Cortex of kidney (tissue), 1 donor: ENCODE results near the gene FAM180A.
"Not testable (repeated sequence)": the region's sequence is repeated elsewhere in the genome, so short reads cannot be mapped to it uniquely, and the experiment has no call there.

Experiments used
- DNase-seq: peaks from one replicate; lab custom pipeline; 2025; lab: John Stamatoyannopoulos, UW

The FAM180A gene

GRCh38 chr7:135713836-135714470, 34.7 kb downstream of the FAM180A start:
- DNase-seq, result no peak

DNA sequence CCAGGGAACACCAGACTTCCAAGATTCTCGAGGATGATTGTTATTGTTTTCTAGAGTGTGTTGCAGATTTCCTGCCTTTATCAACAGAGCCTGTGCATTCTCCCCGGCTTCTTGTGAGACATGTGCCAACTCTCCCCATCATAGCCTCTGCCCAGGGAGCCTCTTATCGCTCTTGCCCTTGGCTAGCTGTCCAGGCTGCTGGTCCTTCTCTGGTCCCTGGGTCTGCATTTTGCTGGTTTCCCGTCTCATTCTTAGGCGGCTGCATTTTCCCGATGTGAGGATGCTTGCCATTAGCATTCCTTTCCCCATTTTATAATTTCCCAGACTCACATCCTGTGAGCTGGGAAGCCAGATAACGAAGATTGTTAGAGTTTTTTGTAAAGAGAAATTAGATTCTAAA, 35.8 kb downstream of the FAM180A start:
- no peak for DNase-seq

GRCh38 chr7:135712182-135712782, 36.3 kb downstream of the FAM180A start:
- no peak for DNase-seq

DNA sequence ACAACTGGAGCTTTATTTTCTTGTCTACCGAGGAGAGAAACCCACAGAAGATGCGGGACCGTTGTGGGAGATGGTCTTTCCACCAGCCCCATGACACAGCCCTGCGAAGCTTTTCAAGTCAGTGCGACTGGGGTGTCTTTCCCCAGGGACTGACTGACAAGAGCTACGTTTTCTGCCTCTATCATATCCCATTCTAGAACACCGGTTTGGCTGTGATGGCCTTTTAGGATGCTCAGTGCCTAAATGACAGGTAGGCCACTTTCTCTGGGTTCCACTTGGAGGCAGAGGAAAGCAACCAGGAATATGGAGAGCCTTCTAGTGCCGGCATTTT, 37.5 kb downstream of the FAM180A start:
- no peak for DNase-seq

- DNase-seq, result no peak
Measured at GRCh38 chr7:135710417-135711138, 38.0 kb downstream of the FAM180A start.

- no peak for DNase-seq
Measured at GRCh38 chr7:135709508-135709907, 39.1 kb downstream of the FAM180A start.

GRCh38 chr7:135708041-135708440, 40.6 kb downstream of the FAM180A start:
- DNase-seq, result no peak

GRCh38 chr7:135707570-135707966, 41.0 kb downstream of the FAM180A start:
- no peak for DNase-seq

DNA sequence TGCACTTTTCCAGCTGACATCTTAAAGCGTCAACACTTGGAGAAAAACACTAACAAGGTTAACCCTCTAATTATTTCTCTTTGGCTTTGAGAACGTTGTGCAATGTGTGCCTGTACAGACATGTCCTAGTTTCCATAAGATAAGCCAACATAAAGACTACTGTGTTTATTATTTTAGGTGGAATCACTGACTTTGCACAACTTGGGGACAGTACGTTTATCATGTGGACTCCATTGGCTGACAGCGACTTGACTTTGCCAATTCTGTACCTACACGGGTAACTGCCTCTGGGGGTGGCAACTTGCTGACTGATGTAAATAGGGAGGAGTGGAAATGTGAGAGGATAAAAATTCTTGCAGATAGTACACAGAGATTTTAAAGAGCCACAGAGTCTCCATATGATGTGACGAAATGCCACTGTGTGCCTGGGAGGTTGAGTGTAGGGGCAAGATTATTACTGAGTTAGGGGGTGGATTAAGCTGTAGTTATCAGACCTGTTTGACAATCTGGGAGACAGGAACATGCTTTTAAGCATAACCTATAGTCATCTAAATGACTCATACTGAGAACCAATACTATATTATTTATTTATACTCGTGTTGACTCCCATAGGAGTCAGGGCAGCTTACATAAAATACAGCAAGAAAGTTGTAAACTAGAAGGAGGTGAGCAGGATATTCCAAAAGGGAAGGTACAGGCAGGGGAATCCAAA, 41.6 kb downstream of the FAM180A start:
- DNase-seq, result no peak

DNA sequence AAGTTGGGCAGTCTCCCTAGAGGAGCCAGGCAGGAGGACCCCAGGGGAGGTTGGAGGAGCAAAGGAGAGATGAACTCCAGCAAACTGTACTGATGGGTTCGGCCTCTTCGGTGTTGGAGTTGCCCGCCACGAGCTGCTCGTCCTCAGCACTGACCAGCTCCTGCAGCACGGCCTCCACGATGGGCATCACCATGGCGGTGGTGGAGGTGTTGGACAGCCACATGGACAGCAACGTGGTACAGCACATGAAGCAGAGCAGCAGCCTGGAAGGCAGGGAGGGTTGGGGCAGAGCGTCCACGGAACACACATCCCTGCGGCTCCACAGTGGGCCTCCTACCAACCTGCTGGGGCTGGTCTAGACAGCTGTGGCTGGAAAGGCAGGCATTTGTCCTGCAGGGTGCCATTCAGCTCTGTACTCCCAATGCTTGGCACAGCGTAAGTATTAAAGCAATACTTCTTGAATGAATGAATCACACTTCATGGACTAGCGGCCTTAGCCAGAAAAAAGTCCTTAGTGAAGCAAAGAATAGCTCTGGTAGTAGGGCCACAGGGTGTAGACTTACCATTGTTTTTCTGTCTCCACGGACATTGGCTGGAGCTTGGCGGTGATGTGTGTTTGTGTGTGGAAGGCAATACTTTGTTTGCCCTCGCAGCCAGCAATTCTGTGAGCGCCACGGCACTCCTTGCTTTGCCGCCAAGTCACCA, 42.4 kb downstream of the FAM180A start:
- no peak for DNase-seq

GRCh38 chr7:135704698-135705097, 43.9 kb downstream of the FAM180A start:
- DNase-seq, result no peak

DNA sequence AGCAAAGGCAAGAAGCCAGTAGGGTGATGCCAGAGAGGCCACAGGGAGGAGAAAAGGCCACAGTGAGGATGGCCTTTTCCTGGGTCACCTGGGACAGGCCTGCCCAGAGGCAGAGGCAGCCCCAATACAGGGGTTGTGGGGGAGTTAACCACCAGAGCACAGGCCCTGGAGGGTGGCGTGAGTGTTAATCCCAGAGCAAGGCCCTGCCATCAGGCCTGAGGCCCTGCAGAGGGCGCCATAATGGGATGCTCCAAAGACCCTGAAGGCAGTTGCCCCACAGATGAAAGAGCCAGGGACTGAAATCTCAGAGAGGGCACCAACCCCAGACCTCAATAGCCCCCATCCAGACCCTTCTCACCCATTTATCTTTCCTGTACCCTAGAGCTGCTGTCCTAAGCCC, 44.5 kb downstream of the FAM180A start:
- DNase-seq, result no peak

GRCh38 chr7:135697276-135698049, 51.1 kb downstream of the FAM180A start:
- no peak for DNase-seq

DNA sequence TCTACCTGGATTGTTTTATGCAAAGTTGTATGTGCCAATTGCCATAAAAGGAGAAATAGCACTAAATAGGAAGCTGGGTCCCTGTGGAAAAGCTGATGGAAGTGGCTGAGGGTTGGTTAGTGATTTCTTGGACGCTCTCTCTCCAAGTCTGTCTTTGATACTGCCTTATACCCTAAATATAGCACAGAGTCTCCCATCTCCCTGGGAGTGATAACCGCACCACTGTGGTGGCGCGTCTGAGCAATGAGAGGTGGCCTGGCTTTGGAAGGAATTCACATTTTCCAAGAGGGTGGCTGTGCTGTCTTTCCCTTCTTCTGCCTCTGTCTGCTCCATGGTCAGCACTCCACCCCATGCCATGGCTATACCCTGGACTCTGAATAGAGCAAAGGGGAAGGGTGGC, 55.1 kb downstream of the FAM180A start:
- no peak for DNase-seq

- DNase-seq, result not testable (repeated sequence)
Measured at GRCh38 chr7:135692606-135693005, 56.0 kb downstream of the FAM180A start.

DNA sequence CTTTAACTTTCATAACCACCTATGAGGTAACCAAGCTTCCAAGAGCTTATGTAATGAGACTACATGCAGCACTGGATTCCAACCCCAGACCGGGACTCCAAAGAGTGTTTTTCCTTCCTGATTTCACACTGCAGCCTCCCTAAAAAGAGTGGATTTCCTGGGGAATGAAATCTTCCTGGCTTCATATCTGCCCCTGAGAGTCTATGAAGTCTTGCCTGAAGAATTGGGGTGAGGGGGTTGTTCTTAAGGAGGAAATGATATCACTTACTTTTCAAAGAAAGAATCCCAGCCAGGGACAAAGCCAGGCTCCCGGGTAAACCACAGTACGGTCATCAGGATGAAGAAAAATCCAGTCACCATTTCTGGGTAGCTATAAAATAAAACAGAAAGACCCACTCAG, 56.6 kb downstream of the FAM180A start:
- DNase-seq, result no peak

DNA sequence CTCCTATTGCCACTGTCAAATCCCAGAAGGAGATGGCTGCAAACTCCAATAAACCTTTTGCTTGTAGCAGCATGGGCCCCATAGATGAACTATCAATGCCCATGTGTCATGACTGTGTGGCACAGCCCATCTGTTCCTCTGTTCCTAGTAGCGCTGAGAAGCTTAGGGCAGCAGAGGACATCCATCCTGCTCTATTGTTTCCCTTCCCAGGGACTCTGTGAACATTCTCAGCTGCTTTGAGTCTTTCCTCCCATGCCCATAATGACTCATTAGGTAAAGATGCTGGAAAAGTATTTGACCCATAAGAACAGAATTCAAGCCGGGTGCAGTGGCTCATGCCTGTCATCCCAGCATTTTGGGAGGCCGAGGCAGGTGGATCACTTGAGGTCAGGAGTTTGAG, 58.0 kb downstream of the FAM180A start:
- DNase-seq, result no peak

DNA sequence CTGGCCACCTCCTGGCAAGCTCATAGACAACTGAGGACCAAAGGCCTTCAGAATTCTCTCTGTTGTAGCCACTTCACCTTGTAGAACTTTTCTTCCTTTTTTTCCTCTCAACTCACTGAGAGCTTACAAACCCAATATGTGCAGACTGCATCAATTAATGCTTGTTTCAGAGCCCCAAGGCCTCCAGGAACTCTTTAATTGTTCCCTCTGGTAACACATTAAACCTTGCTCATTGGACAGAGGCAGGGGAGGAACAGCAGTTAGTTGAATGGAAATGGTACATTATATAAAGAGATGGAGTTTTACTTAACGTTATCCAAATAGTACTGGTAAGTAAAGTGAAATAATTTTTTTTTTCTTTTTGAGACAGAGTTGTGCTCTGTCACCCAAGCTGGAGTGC, 61.1 kb downstream of the FAM180A start:
- no peak for DNase-seq

- no peak for DNase-seq
Measured at GRCh38 chr7:135685306-135686084, 63.1 kb downstream of the FAM180A start.

GRCh38 chr7:135684699-135685098, 63.9 kb downstream of the FAM180A start:
- DNase-seq, result no peak

GRCh38 chr7:135684136-135684535, 64.5 kb downstream of the FAM180A start:
- DNase-seq, result no peak
